Cardiac muscle cell (in vitro differentiated cells and primary cell): ENCODE measurements around the gene PTPRM. TPM values are rescaled to one million over a fixed set of nuclear protein-coding genes. Genes with fewer than 3 reads are reported as not detected.
A peak's percentile ranks its signal among the peaks of the same experiment; 100 is the strongest.

Experiments used
- DNase-seq, 2 donors: peaks; one replicate each; pipeline versions ENCODE4 v3.0.0 to v3.0.0-alpha.2; 2010 to 2017; ENCODE audit warnings: low read depth in 1 of 2, low spot score in 1 of 2
- H3K27ac ChIP-seq: fragments of 200-600 bp; sonication (generic); 2 replicates; pipeline ENCODE4 v1.5.1; 2016
- H3K27me3 ChIP-seq: fragments of 200-600 bp; sonication (generic); 2 replicates; pipeline ENCODE4 v1.6.0; 2016; ENCODE audit warnings: control low read depth
- H3K36me3 ChIP-seq: fragments of 200-600 bp; sonication (generic); 2 replicates; pipeline ENCODE4 v1.5.1; 2016; ENCODE audit warnings: control low read depth
- H3K4me1 ChIP-seq: fragments of 200-600 bp; sonication (generic); 2 replicates; pipeline ENCODE4 v1.8.1; 2017; ENCODE audit warnings: low read depth, mild to moderate bottlenecking, mixed run types
- H3K4me3 ChIP-seq: fragments of 200-600 bp; sonication (generic); 2 replicates; pipeline ENCODE4 v1.5.1; 2016; ENCODE audit warnings: mild to moderate bottlenecking
- H3K9me3 ChIP-seq: fragments of 200-600 bp; sonication (generic); 2 replicates; pipeline ENCODE4 v1.5.1; 2017; ENCODE audit warnings: low read depth, mild to moderate bottlenecking, control low read depth
- polyA plus RNA-seq: library from polyadenylated mRNA; unstranded; fragments of >200 nt; fragmentation: Nextera tagmentation; extraction: Ambion mirVana; gene quantifications from 2 replicates; pipeline ENCODE4 v1.2.1, GENCODE V29; 2016
- total RNA-seq: library from RNA; depleted of rRNA; stranded (reverse); fragments of >200 nt; gene quantifications from 2 replicates; pipeline ENCODE4 v1.2.3, GENCODE V29; 2016
- TF ChIP-seq, protein P1 (sequence below): IDR thresholded peaks from 2 replicates; pipeline ENCODE4 v1.5.1; 2012; ENCODE audit warnings: low read depth, mild to moderate bottlenecking, low read length

Gene PTPRM
- total and polyA plus RNA-seq, 2 experiments from 2014 or later, result 26.5 to 48.8 TPM

DNA sequence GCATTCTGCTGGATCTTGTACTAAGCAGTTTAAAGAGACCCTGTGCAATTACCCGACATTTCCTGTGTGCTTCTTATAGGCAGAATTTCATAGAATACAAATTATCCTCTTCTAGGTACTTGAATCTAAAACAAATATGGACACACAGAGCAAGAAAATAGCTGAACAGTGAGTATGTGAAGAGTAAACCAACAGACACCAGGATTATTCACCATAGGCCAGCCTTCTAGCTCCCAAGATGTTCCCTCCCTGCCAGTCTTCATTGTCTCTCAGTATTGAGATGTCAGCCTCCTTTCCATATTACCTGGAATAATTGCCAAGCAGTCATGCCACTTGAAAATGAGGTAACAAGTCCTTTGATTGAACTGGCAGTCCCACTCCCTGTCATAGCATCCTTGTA lies 187.1 kb downstream of the PTPRM start:
- DNase-seq, result no peak
- H3K4me3 ChIP-seq, result no peak overlapping the region
- H3K27ac ChIP-seq, result no peak overlapping the region
- H3K27me3 ChIP-seq, result no peaks in the 10 kb centered on the region
- no peaks in the 10 kb centered on the region for H3K9me3 ChIP-seq
- TF ChIP-seq, protein P1, sequence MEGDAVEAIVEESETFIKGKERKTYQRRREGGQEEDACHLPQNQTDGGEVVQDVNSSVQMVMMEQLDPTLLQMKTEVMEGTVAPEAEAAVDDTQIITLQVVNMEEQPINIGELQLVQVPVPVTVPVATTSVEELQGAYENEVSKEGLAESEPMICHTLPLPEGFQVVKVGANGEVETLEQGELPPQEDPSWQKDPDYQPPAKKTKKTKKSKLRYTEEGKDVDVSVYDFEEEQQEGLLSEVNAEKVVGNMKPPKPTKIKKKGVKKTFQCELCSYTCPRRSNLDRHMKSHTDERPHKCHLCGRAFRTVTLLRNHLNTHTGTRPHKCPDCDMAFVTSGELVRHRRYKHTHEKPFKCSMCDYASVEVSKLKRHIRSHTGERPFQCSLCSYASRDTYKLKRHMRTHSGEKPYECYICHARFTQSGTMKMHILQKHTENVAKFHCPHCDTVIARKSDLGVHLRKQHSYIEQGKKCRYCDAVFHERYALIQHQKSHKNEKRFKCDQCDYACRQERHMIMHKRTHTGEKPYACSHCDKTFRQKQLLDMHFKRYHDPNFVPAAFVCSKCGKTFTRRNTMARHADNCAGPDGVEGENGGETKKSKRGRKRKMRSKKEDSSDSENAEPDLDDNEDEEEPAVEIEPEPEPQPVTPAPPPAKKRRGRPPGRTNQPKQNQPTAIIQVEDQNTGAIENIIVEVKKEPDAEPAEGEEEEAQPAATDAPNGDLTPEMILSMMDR, result no peak
- no peaks in the 10 kb centered on the region for H3K36me3 ChIP-seq
- H3K4me1 ChIP-seq, result peaks cover 30% of the 10 kb centered on the region

DNA sequence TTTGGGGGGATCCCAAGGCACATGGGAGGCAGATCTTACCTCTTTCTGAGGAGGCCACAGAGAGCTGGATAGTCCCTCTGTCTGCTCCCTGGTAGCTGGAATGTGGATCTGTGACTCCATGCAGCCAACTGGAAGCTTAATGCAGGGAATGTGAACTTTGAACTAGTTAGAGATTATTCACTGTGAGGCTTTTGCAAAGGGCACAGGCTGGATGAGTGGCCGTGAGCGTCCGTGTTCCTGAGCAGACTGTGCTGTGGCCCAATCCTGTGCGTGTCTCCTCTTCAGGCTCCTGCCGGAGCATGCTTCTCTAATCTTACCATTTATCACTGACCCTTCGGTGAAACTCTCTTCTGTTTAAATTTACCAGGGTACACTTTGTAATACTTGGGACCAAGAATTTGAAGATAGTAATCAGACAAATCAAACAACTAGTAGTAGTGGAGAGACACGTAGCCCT lies 187.6 kb downstream of the PTPRM start:
- Histone ChIP-seq H3K4me3 (no peak overlapping the region), H3K36me3 (no peaks in the 10 kb centered on the region), H3K4me1 (peaks cover 25% of the 10 kb centered on the region), H3K27ac (no peak overlapping the region), H3K27me3 (no peaks in the 10 kb centered on the region), H3K9me3 (no peaks in the 10 kb centered on the region)
- peak; percentile 32 to 35 for DNase-seq
- TF ChIP-seq, protein P1, result no peak

DNA sequence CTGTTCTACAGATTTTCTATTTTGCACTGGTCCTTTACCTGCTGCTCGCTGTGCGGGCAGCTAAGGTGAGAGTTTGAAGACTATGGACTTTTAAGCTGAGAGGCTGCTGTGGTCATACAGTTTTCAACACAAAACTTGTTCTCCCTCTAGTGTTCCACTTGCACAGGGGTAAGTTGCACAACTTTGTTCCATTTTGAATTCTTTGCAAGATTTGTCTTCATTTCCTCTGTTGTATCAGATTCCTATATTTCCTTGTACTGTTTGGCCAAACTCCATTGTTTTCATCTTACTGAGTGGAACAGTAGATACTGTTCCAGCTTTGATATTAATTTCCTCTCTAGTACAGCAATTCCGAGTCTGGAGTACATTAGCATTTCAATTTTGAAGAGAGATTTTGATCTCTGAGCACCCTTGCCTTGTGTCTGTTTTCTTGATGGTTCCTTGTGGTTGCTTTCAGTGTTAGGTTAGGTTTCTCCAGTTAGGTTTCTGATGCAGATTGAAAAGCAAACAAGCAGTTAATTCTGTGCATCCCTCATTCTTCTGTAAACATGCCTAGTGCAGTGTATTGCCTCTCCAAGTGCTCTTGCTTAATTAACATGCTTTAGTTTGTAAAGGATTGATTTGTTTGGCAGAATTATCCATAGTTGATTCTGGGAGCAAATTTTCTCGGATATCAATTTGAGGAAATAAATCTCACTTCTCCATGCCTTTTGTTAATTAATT lies 188.8 kb downstream of the PTPRM start:
- Histone ChIP-seq H3K36me3 (no peaks in the 10 kb centered on the region), H3K27ac (no peak overlapping the region), H3K27me3 (no peaks in the 10 kb centered on the region), H3K9me3 (no peaks in the 10 kb centered on the region), H3K4me1 (peaks cover 14% of the 10 kb centered on the region), H3K4me3 (no peak overlapping the region)
- TF ChIP-seq, protein P1, result peak; percentile 60
- peak in 1 of 2 donors; percentile 75 for DNase-seq

DNA sequence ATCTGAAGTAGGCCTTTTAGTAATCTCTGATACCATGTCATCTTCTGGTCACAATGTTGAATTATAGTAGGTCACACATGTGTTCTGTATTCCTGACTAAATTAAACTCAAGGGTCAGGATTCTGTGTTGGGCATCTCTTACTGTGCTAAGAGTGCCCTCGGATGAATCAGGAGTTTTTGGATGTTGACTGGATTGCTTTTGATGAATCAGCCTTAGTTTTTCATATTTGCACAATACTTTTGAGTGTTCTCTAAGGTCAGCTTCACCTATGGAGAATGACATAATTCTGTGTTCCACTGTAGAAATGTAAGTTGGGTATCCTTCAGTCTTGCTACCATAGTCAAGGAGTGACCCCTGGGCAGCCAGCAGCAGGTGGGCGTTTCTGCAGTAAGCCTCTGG lies 190.1 kb downstream of the PTPRM start:
- no peak overlapping the region for H3K27ac ChIP-seq
- peaks cover 22% of the 10 kb centered on the region for H3K4me1 ChIP-seq
- H3K4me3 ChIP-seq, result no peak overlapping the region
- TF ChIP-seq, protein P1, result no peak
- no peaks in the 10 kb centered on the region for H3K36me3 ChIP-seq
- H3K9me3 ChIP-seq, result no peaks in the 10 kb centered on the region
- no peaks in the 10 kb centered on the region for H3K27me3 ChIP-seq
- DNase-seq, result no peak

DNA sequence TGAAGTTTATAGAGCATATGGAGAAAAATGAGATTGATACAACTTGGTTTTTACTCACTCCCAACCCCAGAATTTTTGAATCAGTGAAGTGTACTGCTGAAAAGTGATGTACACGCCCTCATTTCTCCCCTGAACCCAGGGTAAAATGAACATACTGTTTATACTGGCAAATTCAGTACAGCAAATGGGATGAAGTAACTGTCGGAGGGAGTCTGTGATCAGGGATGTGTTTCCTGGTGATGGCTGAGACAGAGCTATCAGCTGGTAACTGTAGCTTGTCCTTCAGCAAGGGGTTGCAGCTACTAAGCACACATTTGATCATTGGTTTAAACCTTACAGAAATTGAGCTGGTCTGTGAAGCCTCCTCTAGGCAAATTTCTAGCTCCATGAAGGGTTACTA lies 191.6 kb downstream of the PTPRM start:
- TF ChIP-seq, protein P1, result no peak
- Histone ChIP-seq H3K36me3 (no peaks in the 10 kb centered on the region), H3K27ac (no peak overlapping the region), H3K4me3 (no peak overlapping the region), H3K27me3 (no peaks in the 10 kb centered on the region), H3K9me3 (no peaks in the 10 kb centered on the region), H3K4me1 (peaks cover 34% of the 10 kb centered on the region)
- no peak for DNase-seq
